Neural cell (in vitro differentiated cells): ENCODE measurements around the gene UPB1. TPM values are rescaled to one million over a fixed set of nuclear protein-coding genes. Genes with fewer than 3 reads are reported as not detected.
"Not testable (repeated sequence)": the region's sequence is repeated elsewhere in the genome, so short reads cannot be mapped to it uniquely, and the experiment has no call there.

Experiments used
- H2AFZ ChIP-seq: fragments of 200-600, 300-800 bp; sonication (generic), shearing (Covaris generic); 2 replicates; pipeline ENCODE4 v1.6.0; 2014; ENCODE audit warnings: low read depth, mild to moderate bottlenecking, antibody characterized with exemption, low read length, moderate library complexity
- H3F3A ChIP-seq: fragments of 200-600 bp; shearing (Covaris generic); 2 replicates; pipeline ENCODE4 v1.6.1; 2016; ENCODE audit warnings: mild to moderate bottlenecking, moderate library complexity, mixed read lengths, antibody characterized with exemption, low read length; ENCODE audit not compliant: insufficient read depth, poor library complexity, severe bottlenecking
- H3K27ac ChIP-seq: fragments of 200-600, 300-800 bp; sonication (generic), shearing (Covaris generic); 2 replicates; pipeline ENCODE4 v1.5.1; 2014; ENCODE audit warnings: mild to moderate bottlenecking, low read length, moderate library complexity
- H3K27me3 ChIP-seq: fragments of 300-800, 200-600 bp; sonication (generic), shearing (Covaris generic); 2 replicates; pipeline ENCODE4 v1.6.0; 2014; ENCODE audit warnings: mild to moderate bottlenecking, low read depth, low read length, moderate library complexity; ENCODE audit not compliant: insufficient read depth
- H3K36me3 ChIP-seq: fragments of 300-800, 200-600 bp; sonication (generic), shearing (Covaris generic); 2 replicates; pipeline ENCODE4 v1.5.1; 2014; ENCODE audit warnings: mild to moderate bottlenecking, antibody characterized with exemption, low read length, moderate library complexity; ENCODE audit not compliant: insufficient read depth
- H3K4me2 ChIP-seq: fragments of 300-800, 200-600 bp; sonication (generic), shearing (Covaris generic); 2 replicates; pipeline ENCODE4 v1.6.0; 2014; ENCODE audit warnings: mild to moderate bottlenecking, low read length
- H3K4me3 ChIP-seq: fragments of 300-800, 200-600 bp; sonication (generic), shearing (Covaris generic); 2 replicates; pipeline ENCODE4 v1.5.1; 2014; ENCODE audit warnings: mild to moderate bottlenecking, low read length, moderate library complexity
- H3K79me2 ChIP-seq: fragments of 200-600 bp; shearing (Covaris generic); replicated peaks from 2 replicates; pipeline ENCODE4 v1.6.0; 2014; ENCODE audit warnings: mild to moderate bottlenecking, low read length, moderate library complexity; ENCODE audit not compliant: insufficient read depth
- H3K9ac ChIP-seq: fragments of 300-800, 200-600 bp; sonication (generic), shearing (Covaris generic); 2 replicates; pipeline ENCODE4 v1.6.1; 2016; ENCODE audit warnings: mild to moderate bottlenecking, low read length, mixed read lengths
- H3K9me2 ChIP-seq: fragments of 200-600 bp; shearing (Covaris generic); 2 replicates; pipeline ENCODE4 v1.6.1; 2016; ENCODE audit warnings: mild to moderate bottlenecking, low read length, mixed read lengths; ENCODE audit not compliant: insufficient read depth
- H3K9me3 ChIP-seq: fragments of 200-600, 300-800 bp; sonication (generic), shearing (Covaris generic); 2 replicates; pipeline ENCODE4 v1.6.1; 2016; ENCODE audit warnings: mild to moderate bottlenecking, mixed run types, low read length, moderate library complexity, mixed read lengths
- H4K20me1 ChIP-seq: fragments of 200-600 bp; shearing (Covaris generic); 2 replicates; pipeline ENCODE4 v1.6.1; 2016; ENCODE audit warnings: mild to moderate bottlenecking, mixed run types; ENCODE audit not compliant: insufficient read depth
- CTCF ChIP-seq: fragments of 450-650 bp; IDR thresholded peaks from 2 replicates; pipeline ENCODE4 v1.5.1; 2014; ENCODE audit warnings: antibody characterized with exemption, mild to moderate bottlenecking, moderate library complexity; ENCODE audit not compliant: poor library complexity, severe bottlenecking
- EP300 ChIP-seq: fragments of 450-650 bp; conservative IDR thresholded peaks from 2 replicates; pipeline ENCODE4 v1.6.1; 2014; ENCODE audit warnings: antibody characterized with exemption, mild to moderate bottlenecking, moderate library complexity; ENCODE audit not compliant: poor library complexity, severe bottlenecking
- EZH2 ChIP-seq: fragments of 200-600, 300-800 bp; shearing (Covaris generic), sonication (generic); IDR thresholded peaks from 2 replicates; pipeline ENCODE4 v1.6.1; 2014; ENCODE audit warnings: antibody characterized with exemption, low read length, borderline replicate concordance, mild to moderate bottlenecking; ENCODE audit not compliant: insufficient read depth, poor library complexity, severe bottlenecking
- MXI1 ChIP-seq: fragments of 450-650 bp; conservative IDR thresholded peaks from 2 replicates; pipeline ENCODE4 v1.6.1; 2014; ENCODE audit warnings: antibody characterized with exemption, mild to moderate bottlenecking; ENCODE audit not compliant: poor library complexity, severe bottlenecking
- POLR2AphosphoS5 ChIP-seq: IDR thresholded peaks from 2 replicates; pipeline ENCODE4 v1.6.1; 2012
- RAD21 ChIP-seq: fragments of 450-650 bp; conservative IDR thresholded peaks from 2 replicates; pipeline ENCODE4 v1.6.1; 2014; ENCODE audit warnings: antibody characterized with exemption, mild to moderate bottlenecking, moderate library complexity
- REST ChIP-seq: IDR thresholded peaks from 2 replicates; pipeline ENCODE4 v1.6.1; 2012; ENCODE audit warnings: borderline replicate concordance
- SMC3 ChIP-seq: fragments of 450-650 bp; conservative IDR thresholded peaks from 2 replicates; pipeline ENCODE4 v1.6.1; 2014; ENCODE audit warnings: antibody characterized with exemption, mild to moderate bottlenecking, moderate library complexity; ENCODE audit not compliant: poor library complexity
- TAF1 ChIP-seq: IDR thresholded peaks from 2 replicates; pipeline ENCODE4 v1.6.1; 2012; ENCODE audit warnings: low read depth
- polyA plus RNA-seq: library from polyadenylated mRNA; depleted of rRNA; stranded (reverse); fragments of >200 nt; gene quantifications from 2 replicates; pipeline ENCODE4 v1.2.3, GENCODE V29; 2014

Gene UPB1
- polyA plus RNA-seq, 1 donor from 2014 or later = 0.12 TPM

GRCh38 chr22:24489011-24489410 lies 6.1 kb upstream of the UPB1 start:
- H3K27me3 ChIP-seq = peaks cover 11% of the 10 kb centered on the region
- no peaks in the 10 kb centered on the region for H4K20me1 ChIP-seq
- TF ChIP-seq RAD21 (no peak), REST (no peak), TAF1 (no peak), EZH2 (no peak), MXI1 (no peak), CTCF (no peak), POLR2AphosphoS5 (no peak), SMC3 (no peak)
- no peak overlapping the region for H3K27ac ChIP-seq
- H3F3A ChIP-seq = no peaks in the 10 kb centered on the region
- no peak overlapping the region for H3K4me3 ChIP-seq
- no peak overlapping the region for H3K4me2 ChIP-seq
- no peaks in the 10 kb centered on the region for H3K36me3 ChIP-seq
- H3K9me2 ChIP-seq = no peaks in the 10 kb centered on the region
- no peak overlapping the region for H3K9ac ChIP-seq
- no peaks in the 10 kb centered on the region for H3K79me2 ChIP-seq
- H2AFZ ChIP-seq = no peak overlapping the region
- H3K9me3 ChIP-seq = no peaks in the 10 kb centered on the region

GRCh38 chr22:24489434-24489833 lies 5.7 kb upstream of the UPB1 start:
- H2AFZ ChIP-seq, H3K4me3 ChIP-seq, H4K20me1 ChIP-seq, H3K4me2 ChIP-seq, H3K9me3 ChIP-seq, H3K27ac ChIP-seq, H3K79me2 ChIP-seq, H3F3A ChIP-seq, H3K36me3 ChIP-seq, H3K9me2 ChIP-seq, H3K9ac ChIP-seq: not testable (repeated sequence)
- peaks cover 15% of the 10 kb centered on the region for H3K27me3 ChIP-seq

- Histone ChIP-seq H3K9me3 (no peaks in the 10 kb centered on the region), H3K9ac (no peak overlapping the region), H3K4me3 (no peak overlapping the region), H3K27me3 (peaks cover 31% of the 10 kb centered on the region), H4K20me1 (no peaks in the 10 kb centered on the region), H2AFZ (no peak overlapping the region), H3F3A (no peaks in the 10 kb centered on the region), H3K4me2 (no peak overlapping the region), H3K27ac (no peak overlapping the region), H3K9me2 (no peaks in the 10 kb centered on the region), H3K79me2 (no peaks in the 10 kb centered on the region), H3K36me3 (no peaks in the 10 kb centered on the region)
- TF ChIP-seq EP300 = no peak
- TF ChIP-seq EZH2 = no peak
- no peak for TF ChIP-seq POLR2AphosphoS5
- no peak for TF ChIP-seq RAD21
- TF ChIP-seq SMC3 = no peak
- no peak for TF ChIP-seq TAF1
- TF ChIP-seq REST = no peak
- TF ChIP-seq CTCF = no peak
- TF ChIP-seq MXI1 = no peak
Observed at GRCh38 chr22:24492391-24492790, 2.7 kb upstream of the UPB1 start.
